ENCODE measurements around the gene DDA1. TPM values are rescaled to one million over a fixed set of nuclear protein-coding genes. Genes with fewer than 3 reads are reported as not detected.
"Not testable (repeated sequence)": the region's sequence is repeated elsewhere in the genome, so short reads cannot be mapped to it uniquely, and the experiment has no call there.

DDA1 gene
- total RNA-seq, 1 experiment from 2014 or later: 24.6 TPM

DNA sequence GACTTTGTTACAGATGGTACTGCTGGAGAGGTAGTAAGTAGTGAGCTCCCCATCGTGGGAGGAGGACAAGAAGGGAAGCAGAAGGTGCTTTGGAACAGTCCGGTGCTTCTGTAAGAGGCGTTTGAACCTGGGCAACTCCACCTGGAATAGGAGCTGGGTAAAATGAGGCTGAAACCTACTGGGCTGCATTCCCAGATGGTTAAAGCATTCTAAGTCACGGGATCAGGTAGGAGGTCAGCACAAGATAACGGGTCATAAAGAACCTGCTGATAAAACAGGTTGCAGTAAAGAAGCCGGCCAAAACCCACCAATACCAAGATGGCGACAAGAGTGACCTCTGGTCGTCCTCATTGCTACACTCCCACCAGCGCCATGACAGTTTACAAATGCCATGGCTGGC, 22.6 kb upstream of the DDA1 start:
- DNase-seq (ENCODE audit: low spot score): no peak

DNA sequence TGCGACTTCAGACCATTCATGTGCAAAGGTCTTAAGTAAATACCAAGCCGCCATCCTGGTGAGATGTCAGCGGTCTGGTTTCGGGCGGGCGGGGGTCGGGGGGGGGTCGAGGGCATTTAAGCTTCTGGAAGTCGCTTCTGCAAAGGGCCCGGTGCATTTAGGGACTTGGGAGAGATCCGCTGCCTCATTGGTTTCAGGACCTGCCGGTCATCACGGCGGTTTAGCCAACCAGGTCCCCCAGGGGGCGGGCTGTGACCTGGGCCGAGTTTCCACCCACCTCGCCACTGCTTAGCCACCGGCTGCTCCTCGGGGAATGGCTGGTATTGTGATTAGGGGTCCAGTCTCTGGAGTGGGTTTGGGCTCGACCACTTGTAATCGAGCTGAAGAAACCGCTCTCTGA, 19.9 kb upstream of the DDA1 start:
- DNase-seq (ENCODE audit: low spot score): peak; percentile 50

DNA sequence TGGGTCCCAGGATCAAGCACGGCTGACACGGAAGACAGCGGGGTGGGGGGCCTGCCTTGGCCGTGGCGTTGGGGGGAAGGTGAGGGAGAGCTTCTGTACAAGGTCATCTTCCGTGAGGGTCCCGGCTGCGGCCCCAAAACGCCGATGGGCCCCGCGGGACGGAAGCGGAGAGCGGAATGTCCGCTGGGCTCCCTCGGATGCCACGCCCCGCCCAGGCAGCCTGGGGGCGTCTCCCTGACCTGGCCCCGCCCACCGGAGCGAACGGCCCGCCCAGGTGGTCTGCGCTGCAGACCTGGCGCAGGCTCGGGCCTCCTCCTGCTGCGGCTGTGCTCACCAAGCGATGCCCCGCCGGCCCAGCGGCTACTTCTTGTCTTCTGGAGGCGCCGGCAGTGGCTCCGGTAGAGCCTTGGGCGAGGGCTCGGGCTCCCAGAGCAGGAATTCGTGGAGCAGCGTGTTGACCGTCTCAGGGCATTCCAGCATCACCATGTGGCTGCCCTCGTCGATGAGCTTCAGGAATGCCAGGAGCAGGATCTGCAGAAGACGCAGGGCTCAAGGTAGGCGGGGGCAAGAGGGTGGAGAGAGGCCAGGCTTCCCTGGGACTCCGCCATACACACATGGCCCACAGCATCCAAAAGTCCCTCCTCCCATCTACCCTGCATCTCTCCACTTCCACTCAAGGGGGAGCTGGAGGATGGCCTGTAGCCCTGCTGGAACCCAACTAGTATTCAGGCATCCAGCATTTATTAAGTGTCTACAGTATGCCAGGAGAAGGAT, 16.9 kb upstream of the DDA1 start:
- DNase-seq (ENCODE audit: low spot score): peak; percentile 86

DNA sequence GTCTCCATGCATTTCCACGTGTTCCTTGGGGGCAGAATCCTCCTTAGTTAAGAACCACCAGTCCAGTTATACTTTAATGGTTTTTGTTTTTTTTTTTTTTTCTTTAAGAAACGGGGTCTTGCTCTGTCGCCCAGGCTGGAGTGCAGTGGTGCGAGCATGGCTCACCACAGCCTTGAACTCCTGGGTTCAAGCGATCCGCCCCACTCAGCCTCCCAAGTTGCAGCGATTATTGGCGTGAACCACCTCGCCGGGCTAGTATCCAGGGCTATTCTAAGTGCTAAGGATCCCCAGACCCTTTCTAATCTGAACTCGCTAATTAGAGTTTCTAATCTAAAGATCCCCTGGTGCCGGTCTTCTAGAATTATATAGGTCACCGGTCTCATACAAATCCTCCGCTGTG, 15.8 kb upstream of the DDA1 start:
- DNase-seq (ENCODE audit: low spot score): no peak

DNA sequence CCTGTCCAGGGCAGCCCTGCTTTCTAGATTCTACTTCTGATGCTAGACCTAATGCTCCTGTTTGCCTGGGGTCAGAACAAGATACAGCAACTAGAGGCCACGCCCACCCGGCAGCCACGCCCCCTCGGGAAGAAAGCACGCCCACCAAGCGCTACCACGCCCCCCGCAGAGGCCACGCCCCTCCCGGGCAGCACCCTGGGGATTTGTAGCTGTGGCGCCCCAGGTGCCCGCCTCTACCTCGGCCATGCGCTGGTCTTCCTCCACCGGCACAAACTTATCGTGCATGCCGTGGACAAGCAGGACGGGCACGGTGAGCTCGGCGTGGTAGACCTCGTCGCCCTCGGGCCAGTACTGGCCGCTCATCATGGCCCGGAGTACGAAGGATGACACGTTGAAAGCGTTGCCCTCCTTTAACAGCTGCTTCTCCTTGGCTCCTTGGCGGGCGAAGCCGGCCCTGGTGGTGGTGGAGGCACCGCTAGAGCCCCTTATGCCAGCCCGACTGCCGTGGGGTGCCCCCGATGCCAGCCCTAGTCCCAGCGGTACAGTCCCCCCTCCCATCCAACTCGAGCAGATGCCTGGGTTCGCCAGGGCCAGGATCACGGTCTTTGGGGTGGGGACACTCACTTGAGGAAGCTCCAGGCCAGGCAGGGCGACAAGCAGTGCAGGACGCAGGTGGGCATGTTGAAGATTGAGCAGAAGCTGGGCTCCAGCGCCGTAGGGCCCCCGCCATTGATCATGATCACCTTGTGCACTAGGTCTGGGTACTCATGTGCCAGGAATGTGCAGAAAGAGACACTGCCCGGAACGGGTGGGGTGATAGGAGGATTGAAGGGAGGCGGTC, 15.1 kb upstream of the DDA1 start:
- DNase-seq (ENCODE audit: low spot score): peak; percentile 44

DNA sequence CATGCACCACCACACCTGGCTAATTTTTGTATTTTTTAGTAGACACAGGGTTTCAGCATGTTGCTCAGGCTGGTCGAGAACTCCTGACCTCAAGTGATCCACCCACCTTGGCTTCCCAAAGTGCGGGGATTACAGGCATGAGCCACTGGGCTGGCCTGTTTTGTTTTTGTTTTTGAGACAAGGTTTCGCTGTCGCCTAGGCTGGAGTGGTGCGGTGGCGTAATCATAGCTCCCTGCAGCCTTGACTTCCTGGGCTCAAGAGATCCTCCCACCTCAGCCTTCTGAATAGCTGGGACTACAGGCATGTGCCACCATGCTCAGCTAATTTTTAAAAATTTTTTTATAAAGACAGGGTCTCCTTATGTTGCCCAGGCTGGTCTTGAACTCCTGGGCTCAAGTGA, 13.8 kb upstream of the DDA1 start:
- not testable (repeated sequence) for DNase-seq (ENCODE audit: low spot score)

DNA sequence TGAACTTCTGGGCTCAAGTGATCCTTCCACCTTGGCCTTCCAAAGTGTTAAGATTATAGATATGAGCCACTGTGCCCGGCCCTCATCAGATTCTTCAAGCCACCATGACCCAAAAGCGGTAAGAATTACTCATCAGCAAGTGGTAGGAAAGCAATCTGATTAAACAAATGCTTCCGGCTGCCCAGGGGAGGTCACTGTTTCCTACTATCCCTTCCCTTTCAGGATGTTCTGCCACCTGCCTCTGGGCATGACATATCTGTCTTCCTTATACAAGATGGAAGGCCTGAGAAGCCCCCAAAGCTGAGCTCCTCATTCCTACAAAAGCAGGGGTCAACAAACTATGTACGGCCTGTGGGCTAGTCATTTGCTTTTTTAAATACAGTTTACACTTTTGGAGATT, 13.1 kb upstream of the DDA1 start:
- peak; percentile 48 for DNase-seq (ENCODE audit: low spot score)

DNA sequence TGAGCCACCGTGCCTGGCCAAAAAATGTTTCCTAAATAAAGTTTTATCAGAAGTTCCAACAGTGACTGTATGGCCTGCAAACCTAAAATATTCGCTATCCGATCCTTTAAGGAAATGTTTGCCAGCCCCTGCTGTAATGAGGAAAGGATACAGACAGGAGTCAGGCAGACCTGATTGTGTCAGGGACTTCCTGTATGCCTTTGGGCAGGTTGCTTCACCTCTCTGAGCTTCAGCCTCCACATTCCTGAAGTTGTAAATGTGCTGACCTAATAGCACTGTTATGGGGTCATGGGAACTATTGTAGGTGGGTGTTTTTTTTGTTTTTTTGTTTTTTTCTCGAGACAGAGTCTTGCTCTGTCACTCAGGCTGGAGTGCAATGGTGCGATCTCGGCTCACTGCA, 12.4 kb upstream of the DDA1 start:
- no peak for DNase-seq (ENCODE audit: low spot score)

DNA sequence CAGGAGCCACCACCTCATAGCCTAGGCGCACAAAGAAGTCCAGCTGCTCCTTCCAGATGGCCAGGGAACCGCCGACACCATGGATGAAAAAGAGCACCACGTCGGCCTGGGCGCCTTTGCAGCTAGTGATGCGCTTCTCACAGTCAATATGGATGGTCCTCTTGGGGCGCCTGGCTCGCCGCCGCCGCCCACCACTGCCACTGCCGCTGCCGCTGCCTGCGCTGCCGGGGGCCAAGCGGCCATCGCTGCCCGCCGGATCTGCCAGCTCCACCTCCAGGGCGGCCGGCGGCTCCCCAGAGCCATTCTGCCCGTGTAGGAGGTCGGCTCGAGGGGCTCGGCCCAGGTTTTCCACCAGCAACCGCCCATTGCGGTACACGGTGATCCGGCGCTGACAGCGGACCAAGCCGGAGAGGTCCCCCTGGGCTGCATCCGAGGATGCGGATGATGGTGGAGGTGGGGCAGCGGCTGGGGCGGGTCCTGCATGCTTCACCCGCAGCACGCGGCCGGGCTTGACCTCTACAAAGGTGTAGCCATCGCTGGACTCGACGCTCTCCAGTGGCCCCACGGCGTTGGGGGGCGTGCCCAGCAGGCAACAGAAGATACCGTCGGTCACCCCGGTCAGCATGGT, 8.3 kb upstream of the DDA1 start:
- DNase-seq (ENCODE audit: low spot score): no peak

DNA sequence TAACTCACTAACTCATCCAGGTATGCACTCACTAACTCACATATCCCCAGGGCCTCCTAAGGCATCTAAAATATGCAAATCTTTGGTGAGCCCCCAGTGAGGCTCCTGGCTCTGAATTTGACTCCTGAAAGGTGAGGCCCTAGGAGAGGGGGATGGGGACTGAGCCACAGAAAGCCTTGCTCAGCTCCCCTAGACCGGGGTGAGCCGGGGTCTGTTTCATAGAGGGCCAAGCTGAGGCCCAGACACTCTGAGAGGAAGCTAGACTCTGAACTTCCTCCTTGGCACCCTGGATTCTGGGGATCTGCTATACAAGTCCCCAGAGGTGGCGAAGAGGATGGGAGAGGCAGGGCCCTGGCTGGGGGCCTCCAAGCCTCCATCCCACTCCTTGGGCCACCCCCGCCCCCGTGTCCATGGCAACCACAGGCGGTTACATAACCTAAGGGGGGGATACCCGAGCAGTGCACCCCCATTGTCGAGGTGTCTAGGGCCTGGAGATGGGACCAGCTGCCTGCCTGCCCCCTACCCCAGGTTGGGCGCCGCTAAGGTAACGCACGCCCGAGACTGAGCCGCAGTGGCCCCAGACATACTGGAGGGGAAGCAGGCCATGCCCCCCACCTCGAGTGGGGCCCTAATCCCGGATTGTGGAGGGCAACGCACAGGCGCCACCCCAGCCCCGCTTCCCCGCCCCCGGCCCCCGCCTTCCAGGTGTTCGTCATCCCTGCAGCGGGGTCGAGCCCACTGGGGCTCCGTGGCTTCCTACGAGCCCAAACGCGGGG, 6.8 kb upstream of the DDA1 start:
- no peak for DNase-seq (ENCODE audit: low spot score)

DNA sequence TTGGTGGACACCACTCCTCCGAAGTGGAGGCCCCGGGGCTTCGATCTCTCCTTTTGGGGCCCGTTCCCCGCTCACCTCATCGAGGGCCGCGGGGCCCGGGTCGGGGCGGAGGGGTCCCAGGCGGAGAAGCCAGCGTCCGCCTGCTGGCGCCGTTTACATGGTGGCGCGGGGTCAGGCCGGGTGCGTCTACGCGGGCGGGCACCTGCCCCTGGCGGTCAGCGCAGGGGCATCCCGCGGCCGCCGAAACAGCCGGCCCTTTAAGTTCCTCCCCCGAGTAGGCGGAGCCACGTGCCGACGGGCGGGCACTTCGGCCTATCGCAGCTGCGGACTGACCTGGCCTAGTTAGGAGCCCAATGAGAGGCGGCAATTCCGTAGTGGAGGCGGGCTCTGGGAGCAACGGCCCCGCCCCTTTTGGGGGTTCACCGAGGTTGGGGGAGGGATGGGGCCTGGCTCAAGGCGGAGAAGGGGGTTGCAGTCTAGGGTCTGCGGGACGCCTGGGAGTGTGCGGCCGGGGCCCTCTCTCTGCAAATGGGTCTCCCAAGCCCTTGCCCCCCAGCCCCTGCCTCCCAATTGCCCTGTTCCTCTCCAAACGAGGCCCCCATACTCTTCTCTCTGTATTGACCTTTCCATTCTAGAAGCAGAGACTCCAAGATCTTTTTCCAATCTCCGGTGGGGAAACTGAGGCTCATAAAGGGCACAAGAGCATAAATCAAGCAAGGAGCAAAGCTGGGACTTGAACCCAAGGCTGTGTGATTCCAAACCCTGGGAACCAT, 6.0 kb upstream of the DDA1 start, which contains the start of gene ABHD8:
ABHD8 (minus strand) TSS at position 259 of the 773 bp plus-strand sequence. CDS start 1,809 bp downstream, outside the sequence.
- peak; percentile 70 for DNase-seq (ENCODE audit: low spot score)

DNA sequence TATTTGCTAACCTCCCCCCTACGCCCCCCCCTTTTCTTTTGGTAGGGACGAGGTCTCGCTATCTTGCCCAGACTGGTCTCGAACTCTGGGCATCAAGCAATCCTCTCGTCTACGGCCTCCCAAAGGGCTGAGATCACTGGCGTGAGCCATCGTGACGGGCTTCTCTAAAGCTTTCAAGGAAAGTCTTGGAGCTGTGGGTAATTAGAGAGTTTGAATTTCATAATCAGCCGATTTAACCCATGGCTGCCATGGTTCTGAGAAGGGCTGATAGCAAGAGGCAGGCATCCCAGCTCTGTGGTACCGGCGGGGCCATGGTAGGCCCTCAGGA, 5.5 kb upstream of the DDA1 start:
- no peak for DNase-seq (ENCODE audit: low spot score)

DNA sequence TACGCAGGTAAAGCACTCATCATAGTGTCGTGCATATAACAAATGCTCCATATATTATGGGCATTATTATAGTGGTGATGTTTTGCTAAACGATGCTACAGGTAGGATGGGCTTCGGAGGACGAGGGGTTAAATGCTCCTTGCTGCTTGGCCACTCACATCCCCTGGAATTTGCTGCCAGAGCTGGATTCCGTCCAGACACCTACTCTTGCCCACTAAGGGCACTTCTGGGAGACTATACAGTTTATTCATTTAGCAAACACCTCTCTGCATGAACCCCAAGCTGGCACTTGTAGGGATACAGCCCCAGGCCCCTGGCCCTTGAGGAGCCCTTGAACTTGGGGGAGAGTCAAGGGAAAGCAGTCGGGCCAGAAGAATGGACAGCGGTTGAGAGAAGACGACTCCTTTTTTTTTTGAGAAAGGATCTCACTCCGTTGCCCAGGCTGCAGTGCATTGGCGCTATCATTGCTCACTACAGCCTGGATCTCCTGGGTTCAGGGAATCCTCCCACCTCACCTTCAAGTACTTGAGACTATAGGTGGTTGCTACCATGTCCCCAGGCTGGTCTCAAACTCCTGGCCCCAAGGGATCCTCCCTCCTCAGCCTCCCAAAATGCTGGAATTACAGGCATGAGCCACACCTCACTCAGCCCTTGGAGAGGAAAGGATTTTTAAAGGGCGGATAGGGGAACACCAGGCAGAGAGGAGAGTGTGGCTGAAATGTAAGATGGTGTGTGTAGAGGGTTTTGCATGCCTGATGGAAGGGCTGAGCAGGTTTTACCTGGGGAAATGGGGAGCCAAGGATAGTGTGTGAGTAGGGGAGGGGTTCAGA, 4.8 kb upstream of the DDA1 start:
- DNase-seq (ENCODE audit: low spot score): no peak

DNA sequence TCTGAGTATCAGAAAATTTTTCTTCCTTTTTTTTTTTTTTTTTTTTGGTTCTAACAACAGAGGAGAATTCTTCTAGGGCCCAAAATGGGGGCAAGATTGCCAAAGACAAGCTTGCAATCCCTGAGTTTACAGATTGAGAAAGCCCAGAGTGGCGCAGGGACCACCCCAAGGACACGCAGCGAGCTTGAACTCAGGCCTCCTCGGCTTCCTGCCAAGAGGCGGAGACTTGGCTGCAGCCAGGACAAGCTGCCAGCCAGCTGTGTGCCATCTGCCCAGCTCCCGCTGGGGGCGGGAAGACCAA, 4.2 kb upstream of the DDA1 start:
- DNase-seq (ENCODE audit: low spot score): no peak

DNA sequence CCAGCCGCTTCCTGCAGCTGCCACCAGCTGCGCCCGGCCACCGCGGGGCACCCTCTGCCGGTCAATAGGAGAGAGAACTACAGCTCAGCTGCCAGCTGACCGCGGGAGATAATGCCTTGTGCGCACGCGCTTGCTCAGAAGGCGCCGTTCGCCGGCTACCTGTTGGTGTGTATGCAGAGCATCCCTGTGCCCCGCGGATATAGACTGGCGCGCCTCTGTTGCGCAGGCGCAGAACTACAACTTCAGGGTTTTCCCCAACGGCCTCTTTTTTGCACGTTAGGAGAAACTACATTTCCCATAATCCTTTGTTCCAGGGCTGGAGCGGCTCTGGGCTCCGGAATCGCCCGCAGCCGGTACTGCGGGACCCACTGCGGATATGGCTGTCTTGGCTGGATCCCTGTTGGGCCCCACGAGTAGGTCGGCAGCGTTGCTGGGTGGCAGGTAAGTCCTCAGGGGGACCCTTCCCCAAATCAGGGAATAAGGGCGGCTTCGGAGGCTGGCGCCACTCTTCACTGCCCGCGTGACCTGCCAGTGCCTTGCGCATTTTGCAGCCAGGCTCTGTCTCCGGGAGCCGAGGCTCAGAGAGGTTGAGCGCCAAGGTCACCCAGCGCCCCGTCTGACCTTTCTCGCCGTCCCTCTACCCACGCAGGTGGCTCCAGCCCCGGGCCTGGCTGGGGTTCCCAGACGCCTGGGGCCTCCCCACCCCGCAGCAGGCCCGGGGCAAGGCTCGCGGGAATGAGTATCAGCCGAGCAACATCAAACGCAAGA, 3.7 kb upstream of the DDA1 start, which contains the start of gene MRPL34:
MRPL34 (plus strand) TSS at position 356 of the 768 bp plus-strand sequence; CDS start at position 377, 21 bp downstream.
- DNase-seq (ENCODE audit: low spot score): peak; percentile 97

DNA sequence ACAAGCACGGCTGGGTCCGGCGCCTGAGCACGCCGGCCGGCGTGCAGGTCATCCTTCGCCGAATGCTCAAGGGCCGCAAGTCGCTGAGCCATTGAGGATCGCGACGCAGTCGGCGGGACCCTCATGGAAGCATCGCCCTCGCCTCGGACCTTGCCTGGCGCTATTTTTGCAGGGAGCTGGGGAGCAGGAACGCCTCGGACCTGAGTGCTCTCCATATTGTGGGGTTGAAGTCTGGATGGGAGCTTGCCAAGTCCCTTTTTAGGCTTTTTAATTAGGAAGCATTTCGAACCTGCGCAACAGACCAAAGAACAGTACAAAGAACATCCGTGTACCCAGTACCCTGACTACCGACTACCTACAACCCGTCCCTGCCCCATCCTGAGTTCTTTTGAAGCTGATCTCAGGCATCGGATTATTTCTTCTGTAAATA, 3.1 kb upstream of the DDA1 start:
- DNase-seq (ENCODE audit: low spot score): no peak

DNA sequence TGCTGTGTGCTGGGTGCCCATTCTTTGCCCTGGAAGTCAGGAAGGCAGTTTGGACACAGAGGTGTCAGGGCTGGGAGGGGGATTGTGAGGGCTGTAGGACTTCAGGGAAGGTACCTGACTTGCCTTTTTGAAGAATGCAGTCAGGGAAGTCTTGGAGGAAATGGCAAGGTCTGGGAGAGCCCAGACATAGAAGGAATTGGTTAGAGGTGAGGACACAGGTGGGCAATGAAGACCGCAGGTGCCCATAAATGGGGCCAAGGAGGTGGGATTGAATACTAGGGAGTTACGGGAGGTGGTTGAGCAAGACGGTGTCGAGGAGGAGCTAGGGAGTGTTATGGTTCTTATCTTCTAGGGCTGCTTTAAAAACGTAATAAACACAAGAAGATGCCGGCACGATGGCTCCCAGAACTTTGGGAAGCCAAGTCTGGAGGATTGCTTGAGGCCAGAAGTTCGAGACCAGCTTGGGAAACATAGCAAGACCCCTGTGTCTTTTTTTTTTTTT, 1.4 kb upstream of the DDA1 start:
- no peak for DNase-seq (ENCODE audit: low spot score)

DNA sequence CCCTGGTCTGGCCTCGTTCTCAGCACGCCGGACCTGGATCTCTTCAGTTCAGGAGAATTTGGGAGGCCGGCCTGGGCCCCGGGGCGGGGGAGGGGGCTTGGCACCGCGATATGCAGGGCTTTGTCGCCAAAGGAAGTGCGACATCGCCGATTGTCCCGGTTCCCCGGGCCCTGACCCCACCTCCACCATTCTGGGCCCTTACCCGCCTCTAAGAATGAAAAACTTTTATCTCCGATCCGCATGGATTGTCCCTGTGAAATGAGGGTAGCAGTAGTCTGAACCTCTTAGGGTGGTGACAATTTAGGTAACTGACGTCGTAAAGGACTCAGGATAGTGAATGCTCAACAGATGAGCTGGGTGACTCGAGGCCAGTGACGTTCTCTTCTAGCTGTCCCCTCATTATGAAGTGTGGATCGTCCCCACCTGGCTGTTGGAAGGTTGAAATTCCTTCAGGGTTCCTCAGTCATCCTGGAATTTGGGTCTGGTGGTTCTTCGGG, 650 bp downstream of the DDA1 start:
- DNase-seq (ENCODE audit: low spot score): no peak
